Subcutaneous abdominal adipose tissue (tissue), 5 donors: ENCODE data around the gene ZDHHC5.
"Not testable (repeated sequence)": the region's sequence is repeated elsewhere in the genome, so short reads cannot be mapped to it uniquely, and the experiment has no call there.

Experiments
- H3K27ac ChIP-seq: one replicate; pipeline ENCODE4 v1.7.0; 2013; ENCODE audit warnings: low read depth, mild to moderate bottlenecking, inconsistent platforms, low read length, moderate library complexity
- H3K27me3 ChIP-seq, 5 donors: one replicate each; pipeline ENCODE4 v1.7.0; 2013; ENCODE audit warnings: low read length in 5 of 5, inconsistent platforms in 1 of 5; ENCODE audit not compliant: control insufficient read depth in 5 of 5, insufficient read depth in 4 of 5
- H3K36me3 ChIP-seq, 5 donors: one replicate each; pipeline ENCODE4 v1.7.0; 2013; ENCODE audit warnings: low read length in 5 of 5; ENCODE audit not compliant: control insufficient read depth in 5 of 5, insufficient read depth in 5 of 5
- H3K4me1 ChIP-seq, 5 donors: one replicate each; pipeline ENCODE4 v1.7.0; 2013; ENCODE audit warnings: low read length in 5 of 5, mild to moderate bottlenecking in 3 of 5, moderate library complexity in 1 of 5; ENCODE audit not compliant: control insufficient read depth in 5 of 5, insufficient read depth in 5 of 5
- H3K4me3 ChIP-seq, 5 donors: one replicate each; pipeline ENCODE4 v1.7.0; 2013; ENCODE audit warnings: low read length in 5 of 5, low read depth in 1 of 5
- H3K9ac ChIP-seq, 5 donors: one replicate each; pipeline ENCODE4 v1.7.0; 2013; ENCODE audit warnings: low read length in 5 of 5, mild to moderate bottlenecking in 4 of 5, moderate library complexity in 3 of 5
- H3K9me3 ChIP-seq, 5 donors: one replicate each; pipeline ENCODE4 v1.7.0; 2013; ENCODE audit warnings: low read length in 5 of 5; ENCODE audit not compliant: control insufficient read depth in 5 of 5
- donor health status: healthy.
- donor health status: healthy.
- donor health status: healthy.
- donor health status: healthy.
- donor health status: healthy.

The ZDHHC5 gene

GRCh38 chr11:57699813-57700212, 31.9 kb downstream of the ZDHHC5 start:
- Histone ChIP-seq H3K27ac (no peak overlapping the region), H3K4me3 (no peak overlapping the region), H3K9me3 (no peaks in the 10 kb centered on the region), H3K27me3 (no peaks in the 10 kb centered on the region), H3K9ac (no peak overlapping the region), H3K4me1 (peaks cover 0 to 6% (median 0%) of the 10 kb centered on the region in 5 donors), H3K36me3 (peaks cover 16 to 84% (median 76%) of the 10 kb centered on the region in 5 donors)

DNA sequence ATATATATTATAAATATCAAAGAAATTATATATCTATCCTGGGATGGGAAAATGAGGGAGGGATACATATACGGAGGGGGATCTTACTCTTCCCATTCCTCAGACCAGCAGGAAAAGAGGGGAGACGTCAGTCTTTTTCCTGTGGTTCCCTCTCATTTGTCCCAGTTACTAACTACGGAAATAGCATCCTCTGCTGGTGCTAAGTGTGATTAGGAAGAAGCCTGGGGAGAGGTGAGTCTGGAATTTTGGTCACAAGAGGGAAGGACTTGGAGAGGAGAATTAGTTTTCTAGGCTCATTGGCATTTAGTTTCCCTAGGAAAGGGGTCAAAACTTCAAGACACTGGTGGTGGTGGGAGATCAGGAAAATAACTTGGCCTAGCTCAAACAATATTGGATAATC, 32.5 kb downstream of the ZDHHC5 start:
- Histone ChIP-seq H3K9me3 (no peaks in the 10 kb centered on the region), H3K27ac (no peak overlapping the region), H3K4me3 (no peak overlapping the region), H3K36me3 (peaks cover 16 to 81% (median 72%) of the 10 kb centered on the region in 5 donors), H3K27me3 (no peaks in the 10 kb centered on the region), H3K4me1 (peaks cover 0 to 6% (median 0%) of the 10 kb centered on the region in 5 donors), H3K9ac (no peak overlapping the region)

- no peak overlapping the region for H3K4me3 ChIP-seq
- no peaks in the 10 kb centered on the region for H3K27me3 ChIP-seq
- peaks cover 0 to 6% (median 0%) of the 10 kb centered on the region in 5 donors for H3K4me1 ChIP-seq
- no peaks in the 10 kb centered on the region for H3K9me3 ChIP-seq
- no peak overlapping the region for H3K27ac ChIP-seq
- H3K9ac ChIP-seq, result no peak overlapping the region
- H3K36me3 ChIP-seq, result peaks cover 8 to 56% (median 54%) of the 10 kb centered on the region in 5 donors
Measured at GRCh38 chr11:57703341-57703740, 35.4 kb downstream of the ZDHHC5 start.

GRCh38 chr11:57704932-57705331, 37.0 kb downstream of the ZDHHC5 start:
- H3K27me3 ChIP-seq, result no peaks in the 10 kb centered on the region
- no peak overlapping the region for H3K4me3 ChIP-seq
- H3K9me3 ChIP-seq, result no peaks in the 10 kb centered on the region
- H3K36me3 ChIP-seq, result peaks cover 4 to 40% (median 38%) of the 10 kb centered on the region in 5 donors
- no peak overlapping the region for H3K9ac ChIP-seq
- peaks cover 0 to 6% (median 0%) of the 10 kb centered on the region in 5 donors for H3K4me1 ChIP-seq
- no peak overlapping the region for H3K27ac ChIP-seq

- peaks cover 4 to 36% (median 34%) of the 10 kb centered on the region in 5 donors for H3K36me3 ChIP-seq
- H3K4me3 ChIP-seq, H3K9ac ChIP-seq, H3K27ac ChIP-seq, H3K9me3 ChIP-seq, H3K27me3 ChIP-seq, H3K4me1 ChIP-seq: not testable (repeated sequence)
Measured at GRCh38 chr11:57705432-57705831, 37.5 kb downstream of the ZDHHC5 start.

DNA sequence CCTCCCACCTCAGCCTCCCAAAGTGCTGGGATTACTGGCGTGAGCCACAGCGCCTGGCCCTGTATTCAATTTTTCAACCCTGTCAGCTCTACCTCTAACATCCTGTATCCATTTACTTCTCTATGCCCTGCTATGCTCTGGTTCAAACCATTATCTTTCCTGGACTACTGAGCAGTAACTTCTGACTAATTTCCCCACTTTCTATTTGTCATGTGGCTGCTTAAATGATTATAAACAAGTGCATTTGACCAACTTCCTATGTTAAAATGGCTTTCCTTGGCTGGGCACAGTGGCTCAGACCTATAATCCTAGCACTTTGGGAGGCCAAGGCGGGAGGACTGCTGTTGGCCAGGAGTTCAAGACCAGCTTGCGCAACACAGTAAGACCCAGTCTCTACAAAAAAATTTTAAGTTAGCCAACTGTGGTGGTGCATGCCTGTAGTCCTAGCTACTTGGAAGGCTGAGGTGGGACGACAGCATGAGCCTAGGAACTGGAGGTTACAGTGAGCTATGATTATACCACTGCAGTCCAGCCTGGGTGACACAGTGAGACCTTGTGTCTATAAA, 42.0 kb downstream of the ZDHHC5 start:
- no peak overlapping the region for H3K4me3 ChIP-seq
- H3K27ac ChIP-seq, result no peak overlapping the region
- H3K4me1 ChIP-seq, result peaks cover 3 to 39% (median 34%) of the 10 kb centered on the region in 5 donors
- peaks cover 0 to 2% (median 2%) of the 10 kb centered on the region in 5 donors for H3K36me3 ChIP-seq
- H3K9ac ChIP-seq, result no peak overlapping the region
- H3K27me3 ChIP-seq, result no peaks in the 10 kb centered on the region
- H3K9me3 ChIP-seq, result no peaks in the 10 kb centered on the region

DNA sequence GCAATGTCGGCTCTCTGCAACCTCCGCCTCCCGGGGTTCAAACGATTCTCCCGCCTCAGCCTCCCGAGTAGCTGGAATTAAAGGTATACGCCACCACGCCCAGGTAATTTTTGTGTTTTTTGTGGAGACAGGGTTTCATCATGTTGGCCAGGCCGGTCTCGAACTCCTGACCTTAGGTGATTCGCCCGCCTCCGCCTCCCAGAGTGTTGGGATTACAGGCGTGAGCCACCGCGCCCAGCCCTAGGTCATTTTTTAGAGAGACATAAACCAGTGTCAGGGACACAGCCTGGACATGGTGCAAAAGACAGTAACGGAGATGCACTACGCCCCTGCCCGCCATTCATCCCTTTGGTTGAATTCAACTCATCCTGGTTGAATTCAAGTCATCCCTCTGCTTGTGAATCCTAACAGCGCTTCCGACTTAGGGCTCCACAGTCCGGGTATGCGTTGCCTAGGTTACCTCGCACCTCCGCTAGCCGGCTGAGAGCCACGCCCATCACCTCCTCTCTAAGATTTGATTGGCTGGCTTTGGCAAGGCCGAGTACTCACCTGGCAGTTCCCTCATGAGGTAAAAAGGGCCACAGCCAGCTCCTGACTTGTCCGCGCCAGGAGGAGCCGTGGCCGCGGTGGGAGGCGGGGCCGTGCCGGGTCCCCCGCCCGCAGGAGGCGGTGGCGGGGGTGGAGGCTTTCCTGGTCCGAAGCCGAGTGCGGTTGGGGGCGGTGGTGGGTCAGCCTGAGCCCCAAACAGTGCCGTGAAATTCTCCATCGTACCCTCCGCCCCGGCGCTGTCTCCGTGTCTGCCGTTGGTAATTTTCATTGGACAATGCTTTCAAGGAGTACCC, 43.7 kb downstream of the ZDHHC5 start, which contains the start of gene MED19:
MED19 (minus strand) TSS at position 802 of the 842 bp plus-strand sequence; CDS start at position 766, 36 bp downstream.
- peak within 1 kb of the TSS; percentile 97 to 100 (median 100) for H3K4me3 ChIP-seq
- no peaks in the 10 kb centered on the region for H3K36me3 ChIP-seq
- peaks cover 3 to 39% (median 34%) of the 10 kb centered on the region in 5 donors for H3K4me1 ChIP-seq
- no peaks in the 10 kb centered on the region for H3K9me3 ChIP-seq
- H3K9ac ChIP-seq, result peak within 1 kb of the TSS; percentile 48 to 99 (median 94)
- H3K27ac ChIP-seq, result peak within 1 kb of the TSS; percentile 84
- no peaks in the 10 kb centered on the region for H3K27me3 ChIP-seq

- H3K9me3 ChIP-seq, result no peaks in the 10 kb centered on the region
Measured at GRCh38 chr11:57712256-57713150, 44.6 kb downstream of the ZDHHC5 start, which contains the start of gene TMX2. TMX2 (plus strand) TSS chr11:57712593; CDS start chr11:57712619, 26 bp downstream.

DNA sequence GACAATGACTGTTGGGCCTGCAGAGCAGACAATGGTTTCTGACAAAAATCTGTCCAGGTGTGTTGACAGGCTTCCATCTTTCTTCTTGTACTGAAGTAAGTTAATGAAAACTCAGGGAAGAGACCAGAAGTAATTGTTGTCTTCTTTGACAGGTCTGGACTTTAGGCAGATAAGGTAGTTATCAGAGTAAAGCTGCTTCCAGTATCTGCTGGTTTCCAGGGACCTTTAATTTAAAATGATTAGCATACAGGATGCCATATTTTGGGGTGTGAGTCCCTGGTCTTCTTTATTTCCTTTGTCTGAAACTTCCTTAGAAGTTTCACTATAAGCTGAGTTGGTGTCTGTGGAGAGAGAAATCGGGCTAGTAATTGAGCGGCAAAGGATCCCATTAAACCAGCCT, 45.9 kb downstream of the ZDHHC5 start:
- Histone ChIP-seq H3K4me1 (peaks cover 3 to 39% (median 34%) of the 10 kb centered on the region in 5 donors), H3K9me3 (no peaks in the 10 kb centered on the region), H3K27ac (no peak overlapping the region), H3K27me3 (no peaks in the 10 kb centered on the region), H3K4me3 (peak overlapping the region; percentile 97 to 100 (median 100)), H3K36me3 (peaks cover 0 to 7% (median 0%) of the 10 kb centered on the region in 5 donors), H3K9ac (peak overlapping the region in 3 of 5 donors; percentile 91 to 99 (median 97))

More at GRCh38 chr11:57712256-57713150, 44.6 kb downstream of the ZDHHC5 start, which contains the start of gene TMX2:
- H3K4me1 ChIP-seq, result peaks cover 3 to 39% (median 34%) of the 10 kb centered on the region in 5 donors
- H3K36me3 ChIP-seq, result no peaks in the 10 kb centered on the region
- H3K27me3 ChIP-seq, result no peaks in the 10 kb centered on the region
- H3K9ac ChIP-seq, result peak within 1 kb of the TSS; percentile 48 to 99 (median 94)
- peak within 1 kb of the TSS; percentile 97 to 100 (median 100) for H3K4me3 ChIP-seq
- H3K27ac ChIP-seq, result peak within 1 kb of the TSS; percentile 84
